GM12872 (cell line): ENCODE data around the gene PPFIA4.
A peak's percentile ranks its signal among the peaks of the same experiment; 100 is the strongest.

Experiments used
- TF ChIP-seq, protein P1 (sequence below): IDR thresholded peaks from 3 replicates; pipeline ENCODE4 v1.5.1; 2011; ENCODE audit warnings: low read depth, mild to moderate bottlenecking, low read length, moderate library complexity; ENCODE audit not compliant: insufficient read depth

Gene PPFIA4

DNA sequence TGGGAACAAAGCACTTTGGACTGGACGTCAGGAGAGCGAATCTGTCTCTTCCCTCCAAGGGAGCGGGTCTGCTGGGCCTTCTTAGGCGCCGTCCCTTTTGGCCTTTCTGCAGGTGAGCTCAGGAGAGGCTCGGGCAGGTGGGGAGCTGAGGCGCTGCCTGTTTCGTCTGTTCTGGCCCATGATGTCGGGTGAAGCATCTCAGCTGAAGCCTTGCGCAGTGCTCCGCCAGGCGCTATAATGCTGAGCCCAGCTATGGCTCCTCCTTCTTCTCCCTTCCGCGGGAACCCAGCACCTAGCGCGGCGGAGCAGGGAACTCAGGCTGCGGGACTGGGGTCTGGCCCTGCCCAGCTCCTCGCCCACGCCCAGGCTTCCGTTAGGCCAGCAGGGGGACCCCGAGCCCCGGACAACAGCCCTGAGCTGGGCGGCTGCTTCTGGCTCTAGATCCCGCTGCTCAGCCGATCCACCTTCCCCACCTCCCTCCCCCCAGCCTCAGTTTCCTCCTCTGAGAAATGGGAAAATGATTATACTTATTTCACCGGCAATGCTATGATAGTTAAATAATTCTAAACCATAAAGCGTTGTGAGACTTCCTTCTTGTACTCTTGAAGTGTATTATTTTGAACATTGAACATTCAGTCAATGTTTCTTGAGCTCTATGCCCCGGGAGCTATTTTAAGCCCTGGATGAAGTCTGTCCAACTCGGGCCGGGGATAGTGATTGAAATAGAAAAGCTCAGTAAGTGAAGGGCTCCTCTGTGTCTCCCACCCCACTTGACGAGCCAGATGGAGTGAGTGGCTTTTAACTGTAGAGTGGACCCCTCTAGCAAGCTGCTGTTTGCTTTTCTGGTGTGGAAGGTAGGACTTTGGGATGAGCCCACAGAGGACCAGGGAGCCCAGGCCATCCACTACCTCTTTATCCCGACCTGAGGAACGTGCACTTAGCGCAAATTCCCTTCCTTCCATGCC, 91.6 kb downstream of the PPFIA4 start:
- TF ChIP-seq, protein P1, sequence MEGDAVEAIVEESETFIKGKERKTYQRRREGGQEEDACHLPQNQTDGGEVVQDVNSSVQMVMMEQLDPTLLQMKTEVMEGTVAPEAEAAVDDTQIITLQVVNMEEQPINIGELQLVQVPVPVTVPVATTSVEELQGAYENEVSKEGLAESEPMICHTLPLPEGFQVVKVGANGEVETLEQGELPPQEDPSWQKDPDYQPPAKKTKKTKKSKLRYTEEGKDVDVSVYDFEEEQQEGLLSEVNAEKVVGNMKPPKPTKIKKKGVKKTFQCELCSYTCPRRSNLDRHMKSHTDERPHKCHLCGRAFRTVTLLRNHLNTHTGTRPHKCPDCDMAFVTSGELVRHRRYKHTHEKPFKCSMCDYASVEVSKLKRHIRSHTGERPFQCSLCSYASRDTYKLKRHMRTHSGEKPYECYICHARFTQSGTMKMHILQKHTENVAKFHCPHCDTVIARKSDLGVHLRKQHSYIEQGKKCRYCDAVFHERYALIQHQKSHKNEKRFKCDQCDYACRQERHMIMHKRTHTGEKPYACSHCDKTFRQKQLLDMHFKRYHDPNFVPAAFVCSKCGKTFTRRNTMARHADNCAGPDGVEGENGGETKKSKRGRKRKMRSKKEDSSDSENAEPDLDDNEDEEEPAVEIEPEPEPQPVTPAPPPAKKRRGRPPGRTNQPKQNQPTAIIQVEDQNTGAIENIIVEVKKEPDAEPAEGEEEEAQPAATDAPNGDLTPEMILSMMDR, result peak; percentile 73

DNA sequence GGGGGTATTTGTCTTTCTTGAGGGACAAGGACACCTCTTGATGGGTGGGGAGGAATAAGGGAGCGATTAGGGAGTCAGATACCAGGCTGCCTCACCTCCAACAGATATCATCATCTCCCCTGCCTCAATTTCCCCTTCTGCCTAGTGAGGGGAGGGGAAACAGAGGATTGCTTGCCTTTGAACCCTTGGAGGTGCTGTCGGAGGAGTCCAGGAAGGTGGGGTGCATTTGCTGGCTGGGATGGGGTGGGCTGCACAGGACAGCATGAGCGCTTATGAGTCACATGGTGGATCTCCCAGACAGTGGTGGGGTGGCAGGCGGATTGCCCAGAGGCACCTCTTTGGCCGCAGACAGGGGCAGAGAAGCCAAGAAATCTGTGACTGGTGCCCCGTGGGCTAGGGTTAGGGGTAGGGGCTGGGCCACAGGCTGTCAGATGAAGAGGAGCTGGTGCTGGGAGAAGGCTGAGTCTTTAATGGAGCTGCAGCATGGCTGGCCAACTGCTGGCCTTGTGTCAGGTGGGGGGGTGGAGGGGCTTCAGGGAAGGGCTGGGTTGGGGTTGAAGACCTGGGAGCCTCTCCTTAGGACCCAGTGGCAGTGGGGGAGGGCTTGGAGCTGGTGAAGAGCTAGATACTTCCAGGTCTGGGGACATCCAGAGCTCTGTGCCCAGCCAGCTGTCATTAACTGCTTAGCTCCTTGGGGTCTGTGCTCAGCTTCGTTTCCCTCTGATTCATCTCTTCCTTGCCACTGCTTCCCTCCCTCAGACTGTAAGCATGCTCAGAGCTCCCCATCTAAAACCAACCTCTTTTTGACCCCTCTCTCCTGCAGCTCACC, 94.2 kb downstream of the PPFIA4 start:
- TF ChIP-seq, protein P1, result no peak

DNA sequence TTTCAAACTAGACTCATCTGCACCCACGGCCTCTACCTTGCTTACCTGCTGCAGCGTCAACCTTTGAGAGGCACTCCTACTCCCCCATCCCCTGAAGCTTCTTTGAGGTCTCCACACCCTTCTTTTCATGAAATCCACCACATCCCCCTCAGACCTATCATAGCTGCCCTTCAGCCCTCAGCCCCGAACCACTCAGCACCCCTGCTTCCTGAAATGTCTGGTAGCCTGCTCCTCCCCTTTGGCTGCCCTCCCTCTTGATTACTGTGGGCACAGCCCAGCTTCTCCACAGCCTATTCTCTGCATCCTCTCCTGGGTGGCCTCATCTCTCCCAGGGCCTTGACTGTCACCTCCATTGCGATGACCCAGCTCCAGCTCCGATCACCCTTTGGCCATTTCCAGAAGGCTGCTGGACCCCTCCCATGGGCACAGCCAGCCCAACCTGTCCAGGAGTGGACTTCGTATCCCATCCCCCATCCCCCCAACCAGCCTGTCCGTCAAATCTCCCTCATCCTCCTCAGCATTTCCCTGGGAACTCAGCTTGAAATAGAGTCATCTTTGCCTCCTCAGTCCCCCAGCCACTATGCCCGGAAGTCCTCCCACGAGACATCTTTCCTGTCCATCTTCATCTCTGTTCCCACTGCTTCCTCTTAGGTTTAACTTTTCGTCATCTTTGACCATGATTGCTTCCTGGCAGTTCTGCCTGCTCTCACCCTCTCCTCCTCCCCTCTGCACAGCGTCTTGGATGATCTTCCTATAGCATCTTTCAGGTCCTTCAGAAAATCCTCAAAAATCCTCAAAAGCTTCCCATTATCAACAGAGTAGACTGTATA, 95.1 kb downstream of the PPFIA4 start:
- TF ChIP-seq, protein P1, result no peak

DNA sequence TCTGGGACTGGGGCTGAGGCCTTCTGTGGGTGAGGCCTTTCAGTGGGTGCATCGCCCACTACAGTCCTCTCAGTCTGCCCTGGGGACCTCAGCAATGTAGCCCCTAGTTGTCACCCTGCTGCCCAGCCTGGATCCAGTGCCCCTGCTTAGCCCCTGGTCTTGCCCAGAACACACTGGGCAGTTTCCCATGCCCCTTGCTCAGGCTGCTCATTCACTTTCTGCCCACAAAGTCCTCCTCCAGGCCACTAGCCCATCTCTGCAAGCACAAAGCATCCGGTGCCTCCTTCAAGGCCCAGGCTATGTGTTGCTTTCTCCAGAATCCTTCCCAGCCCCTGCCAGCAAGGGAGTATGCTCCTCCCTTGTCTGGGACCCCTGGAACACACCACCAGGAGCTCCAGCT, 95.9 kb downstream of the PPFIA4 start:
- TF ChIP-seq, protein P1, result no peak

DNA sequence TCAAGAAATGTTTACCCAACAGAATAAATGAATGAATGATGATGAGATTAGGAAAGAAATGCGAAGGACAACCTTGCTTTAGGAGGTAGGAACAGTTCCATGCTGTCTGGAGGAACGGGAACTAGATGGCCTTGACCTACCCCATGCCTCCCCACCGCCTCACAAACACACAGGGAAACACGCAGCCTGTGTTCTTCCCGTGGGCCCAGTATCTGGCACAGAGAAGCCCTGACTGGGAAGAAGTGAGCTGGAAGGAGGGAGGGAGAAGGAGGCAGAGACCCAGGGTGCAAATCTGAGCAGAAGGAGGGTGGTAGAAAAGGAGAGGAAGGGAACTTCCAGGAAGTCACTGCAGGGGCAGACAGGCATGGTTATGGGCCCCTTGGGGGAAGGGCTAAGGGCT, 97.7 kb downstream of the PPFIA4 start:
- TF ChIP-seq, protein P1, result no peak

DNA sequence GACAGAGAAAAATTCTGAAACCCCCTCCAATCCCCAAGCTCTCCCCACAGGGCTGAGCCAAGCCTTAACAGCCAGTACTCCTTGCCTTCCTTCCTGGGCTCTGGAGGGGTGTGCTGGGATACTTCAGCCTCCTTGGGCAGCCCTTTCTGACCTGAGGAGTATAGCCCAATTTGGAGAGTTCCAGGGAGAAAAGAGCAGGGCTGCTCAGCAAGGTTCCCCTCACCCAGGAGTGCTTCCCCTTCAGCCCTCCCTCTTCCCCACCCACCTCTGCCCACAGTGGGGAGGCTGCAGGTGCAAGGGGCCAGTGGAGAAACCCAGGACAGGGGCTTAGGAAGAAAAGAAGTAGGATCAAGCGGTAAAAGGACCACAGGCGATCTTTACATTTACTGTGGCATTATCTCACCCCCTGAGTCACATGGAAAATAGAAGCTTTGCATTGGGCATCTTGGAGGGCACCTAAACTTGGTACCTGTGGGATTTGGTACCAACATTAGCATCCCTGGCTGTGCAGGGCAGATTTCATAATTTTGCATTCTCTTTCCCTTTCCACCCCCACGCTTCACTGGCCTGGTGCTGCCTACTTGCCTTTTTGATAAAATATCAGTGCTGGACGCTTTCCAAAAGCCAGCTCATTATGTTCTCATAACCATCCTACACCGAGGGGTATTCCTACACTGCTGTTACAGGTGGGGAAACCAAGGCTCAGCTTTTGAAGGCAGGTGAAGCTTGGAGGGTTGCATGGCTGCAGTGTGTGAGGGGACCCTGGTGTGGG, 98.4 kb downstream of the PPFIA4 start:
- TF ChIP-seq, protein P1, result no peak
